ENCODE results near the gene EXOC3L1. TPM values are rescaled to one million over a fixed set of nuclear protein-coding genes. Genes with fewer than 3 reads are reported as not detected.
A peak's percentile ranks its signal among the peaks of the same experiment; 100 is the strongest.

The EXOC3L1 gene
- total RNA-seq, 1 experiment from 2014 or later: 0.30 TPM

GRCh38 chr16:67158637-67159600, 31.0 kb downstream of the EXOC3L1 start:
- no peaks in the 10 kb centered on the region for H3K9me3 ChIP-seq (ENCODE audit: control insufficient read depth in 1 of 2, insufficient read depth in 1 of 2, low read depth in 1 of 2, low read length in 2 of 2)
- TF ChIP-seq JUND (IDR thresholded peaks at IDR 0.05) (no peak), ZNF274 (IDR thresholded peaks at IDR 0.05; ENCODE audit: low read depth, low read length) (no peak)
- TF ChIP-seq, protein P1, sequence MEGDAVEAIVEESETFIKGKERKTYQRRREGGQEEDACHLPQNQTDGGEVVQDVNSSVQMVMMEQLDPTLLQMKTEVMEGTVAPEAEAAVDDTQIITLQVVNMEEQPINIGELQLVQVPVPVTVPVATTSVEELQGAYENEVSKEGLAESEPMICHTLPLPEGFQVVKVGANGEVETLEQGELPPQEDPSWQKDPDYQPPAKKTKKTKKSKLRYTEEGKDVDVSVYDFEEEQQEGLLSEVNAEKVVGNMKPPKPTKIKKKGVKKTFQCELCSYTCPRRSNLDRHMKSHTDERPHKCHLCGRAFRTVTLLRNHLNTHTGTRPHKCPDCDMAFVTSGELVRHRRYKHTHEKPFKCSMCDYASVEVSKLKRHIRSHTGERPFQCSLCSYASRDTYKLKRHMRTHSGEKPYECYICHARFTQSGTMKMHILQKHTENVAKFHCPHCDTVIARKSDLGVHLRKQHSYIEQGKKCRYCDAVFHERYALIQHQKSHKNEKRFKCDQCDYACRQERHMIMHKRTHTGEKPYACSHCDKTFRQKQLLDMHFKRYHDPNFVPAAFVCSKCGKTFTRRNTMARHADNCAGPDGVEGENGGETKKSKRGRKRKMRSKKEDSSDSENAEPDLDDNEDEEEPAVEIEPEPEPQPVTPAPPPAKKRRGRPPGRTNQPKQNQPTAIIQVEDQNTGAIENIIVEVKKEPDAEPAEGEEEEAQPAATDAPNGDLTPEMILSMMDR (IDR thresholded peaks at IDR 0.05 in 2 of 3, conservative IDR thresholded peaks at IDR 0.05 in 1 of 3; ENCODE audit: borderline replicate concordance in 1 of 3, insufficient read depth in 1 of 3, low read depth in 2 of 3, low read length in 2 of 3): no peak
- TF ChIP-seq, protein P2, sequence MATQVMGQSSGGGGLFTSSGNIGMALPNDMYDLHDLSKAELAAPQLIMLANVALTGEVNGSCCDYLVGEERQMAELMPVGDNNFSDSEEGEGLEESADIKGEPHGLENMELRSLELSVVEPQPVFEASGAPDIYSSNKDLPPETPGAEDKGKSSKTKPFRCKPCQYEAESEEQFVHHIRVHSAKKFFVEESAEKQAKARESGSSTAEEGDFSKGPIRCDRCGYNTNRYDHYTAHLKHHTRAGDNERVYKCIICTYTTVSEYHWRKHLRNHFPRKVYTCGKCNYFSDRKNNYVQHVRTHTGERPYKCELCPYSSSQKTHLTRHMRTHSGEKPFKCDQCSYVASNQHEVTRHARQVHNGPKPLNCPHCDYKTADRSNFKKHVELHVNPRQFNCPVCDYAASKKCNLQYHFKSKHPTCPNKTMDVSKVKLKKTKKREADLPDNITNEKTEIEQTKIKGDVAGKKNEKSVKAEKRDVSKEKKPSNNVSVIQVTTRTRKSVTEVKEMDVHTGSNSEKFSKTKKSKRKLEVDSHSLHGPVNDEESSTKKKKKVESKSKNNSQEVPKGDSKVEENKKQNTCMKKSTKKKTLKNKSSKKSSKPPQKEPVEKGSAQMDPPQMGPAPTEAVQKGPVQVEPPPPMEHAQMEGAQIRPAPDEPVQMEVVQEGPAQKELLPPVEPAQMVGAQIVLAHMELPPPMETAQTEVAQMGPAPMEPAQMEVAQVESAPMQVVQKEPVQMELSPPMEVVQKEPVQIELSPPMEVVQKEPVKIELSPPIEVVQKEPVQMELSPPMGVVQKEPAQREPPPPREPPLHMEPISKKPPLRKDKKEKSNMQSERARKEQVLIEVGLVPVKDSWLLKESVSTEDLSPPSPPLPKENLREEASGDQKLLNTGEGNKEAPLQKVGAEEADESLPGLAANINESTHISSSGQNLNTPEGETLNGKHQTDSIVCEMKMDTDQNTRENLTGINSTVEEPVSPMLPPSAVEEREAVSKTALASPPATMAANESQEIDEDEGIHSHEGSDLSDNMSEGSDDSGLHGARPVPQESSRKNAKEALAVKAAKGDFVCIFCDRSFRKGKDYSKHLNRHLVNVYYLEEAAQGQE (IDR thresholded peaks at IDR 0.05; ENCODE audit: low read depth): no peak
- no peaks in the 10 kb centered on the region; the same call in 1 of the 2 replicates for H3K79me2 ChIP-seq (ENCODE audit: insufficient read depth, low read length)
- RAD21 ChIA-PET (ENCODE audit: low non-redundant PET in 1 of 2, low total read pairs in 2 of 2, uncharacterized antibody in 2 of 2, unreplicated experiment in 2 of 2): interaction anchor here (0.7 to 1.2 kb wide), 2 partner anchors 141 kb away, joined by 3 read pairs; no protein-coding TSS in a partner anchor
- H2AFZ ChIP-seq (ENCODE audit: low read depth, low read length, poor library complexity, severe bottlenecking): no peak overlapping the region
- no peaks in the 10 kb centered on the region for H3K36me3 ChIP-seq (ENCODE audit: control insufficient read depth in 1 of 2, insufficient read depth in 2 of 2, low read length in 2 of 2)
- no peaks in the 10 kb centered on the region for H3K27me3 ChIP-seq (ENCODE audit: insufficient read depth, low read length)
- intact Hi-C loops (cut with micrococcal nuclease): loop anchor here (5.0 kb wide), 1 partner anchor 207 kb away; no protein-coding TSS in a partner anchor
- DNase-seq (ENCODE audit: low read depth, low spot score) (no peak), ATAC-seq (peak; percentile 38)
- POLR2A ChIA-PET: interaction anchor here (0.6 to 2.7 kb wide), 3 partner anchors 8 to 13 kb away, joined by 3 to 17 read pairs (median 4); partner anchors contain the start of genes B3GNT9 and NOL3
- no peaks in the 10 kb centered on the region for H4K20me1 ChIP-seq (ENCODE audit: insufficient read depth)
- H3K27ac ChIP-seq (ENCODE audit: low read depth, low read length): peak overlapping the region; percentile 69
- H3K4me1 ChIP-seq (ENCODE audit: control insufficient read depth in 1 of 2, insufficient read depth in 2 of 2, low read length in 2 of 2): peaks cover 11 to 35% of the 10 kb centered on the region in 2 experiments; a peak in 3 of 4 replicates
- H3K4me3 ChIP-seq (replicated peaks in 1 of 2; ENCODE audit: low read depth in 1 of 2, low read length in 2 of 2): peak overlapping the region; percentile 80 to 98
- CTCF ChIA-PET: interaction anchor here (0.6 to 5.7 kb wide), 7 partner anchors 8 to 198 kb away, joined by 3 to 52 read pairs (median 8); partner anchors contain the start of genes B3GNT9, CES3 and NOL3
- BruUV-seq (replicated peaks): TSS peak; percentile 44
- H3K9ac ChIP-seq (ENCODE audit: low read length): peak overlapping the region; percentile 90
- no peaks in the 10 kb centered on the region for H3K9me2 ChIP-seq (ENCODE audit: insufficient read depth)
- peak overlapping the region; percentile 86 for H3K4me2 ChIP-seq (ENCODE audit: low read length)

Measured in HCT116 (cell line).